ENCODE results near the gene CD83. TPM values are rescaled to one million over a fixed set of nuclear protein-coding genes. Genes with fewer than 3 reads are reported as not detected.

Gene CD83
- total RNA-seq, 2 experiments from 2014 or later: 5.5 to 6.4 TPM

GRCh38 chr6:14081126-14081525 is 36.4 kb upstream of the CD83 start:
- H3K36me3 Mint-ChIP-seq (ENCODE audit: low read depth): no peaks in the 10 kb centered on the region
- no peak overlapping the region for H3K4me3 Mint-ChIP-seq
- ChIA-PET POLR2A (interaction anchor here (1.0 kb wide), 1 partner anchor 21 kb away, joined by 3 read pairs; no protein-coding TSS in a partner anchor), CTCF (no interaction called here)
- H3K27me3 Mint-ChIP-seq: no peaks in the 10 kb centered on the region
- H3K4me1 Mint-ChIP-seq: peaks cover 20% of the 10 kb centered on the region
- no peak overlapping the region for H3K27ac Mint-ChIP-seq
- no peak for DNase-seq
- H3K9me3 Mint-ChIP-seq: no peaks in the 10 kb centered on the region

DNA sequence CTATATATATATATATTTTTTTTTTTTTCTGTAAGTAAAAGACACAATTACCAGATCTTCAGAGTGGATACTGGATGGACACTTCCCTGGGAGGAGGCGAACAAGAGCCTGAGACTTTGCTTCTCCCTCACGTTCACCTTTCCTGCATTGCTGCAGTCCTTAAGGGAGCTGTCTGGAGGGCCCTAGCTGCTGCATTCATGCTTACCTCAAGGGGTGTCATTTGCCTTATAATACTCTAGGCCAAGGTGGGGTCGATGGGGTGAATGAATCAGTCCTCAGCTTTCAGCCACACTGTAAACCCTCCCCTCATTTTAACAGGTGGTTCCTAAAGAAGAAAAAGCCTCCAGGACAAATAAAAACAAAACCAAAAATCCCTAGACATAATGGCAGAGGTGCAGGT is 34.8 kb upstream of the CD83 start:
- H3K27me3 Mint-ChIP-seq: peaks cover 1% of the 10 kb centered on the region
- H3K36me3 Mint-ChIP-seq (ENCODE audit: low read depth): no peaks in the 10 kb centered on the region
- POLR2A ChIA-PET: no interaction called here
- H3K27ac Mint-ChIP-seq: no peak overlapping the region
- CTCF ChIA-PET: interaction anchor here (0.7 kb wide), 1 partner anchor 14 kb away, joined by 3 read pairs; no protein-coding TSS in a partner anchor
- peaks cover 6% of the 10 kb centered on the region for H3K4me1 Mint-ChIP-seq
- DNase-seq: no peak
- H3K4me3 Mint-ChIP-seq: no peak overlapping the region
- no peaks in the 10 kb centered on the region for H3K9me3 Mint-ChIP-seq

DNA sequence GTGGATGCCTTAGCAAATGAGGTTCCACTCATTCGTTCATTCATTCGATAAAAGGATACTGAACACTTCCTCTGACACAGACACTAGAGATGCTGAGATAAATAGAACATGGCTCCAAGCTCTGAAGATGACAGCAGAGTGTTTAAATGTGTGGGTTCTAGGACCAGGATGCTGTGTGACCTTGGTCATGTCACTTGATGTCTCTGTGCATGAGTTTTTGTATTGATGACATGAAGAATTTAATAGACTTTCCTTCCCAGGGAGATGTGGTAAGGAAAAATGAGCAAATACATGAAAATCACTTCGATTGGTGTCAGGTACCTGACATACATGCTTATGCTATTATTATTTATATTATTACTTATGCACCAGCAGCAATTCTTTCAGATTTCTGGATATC is 34.3 kb upstream of the CD83 start:
- H3K4me1 Mint-ChIP-seq: peaks cover 2% of the 10 kb centered on the region
- POLR2A ChIA-PET: no interaction called here
- CTCF ChIA-PET: no interaction called here

DNA sequence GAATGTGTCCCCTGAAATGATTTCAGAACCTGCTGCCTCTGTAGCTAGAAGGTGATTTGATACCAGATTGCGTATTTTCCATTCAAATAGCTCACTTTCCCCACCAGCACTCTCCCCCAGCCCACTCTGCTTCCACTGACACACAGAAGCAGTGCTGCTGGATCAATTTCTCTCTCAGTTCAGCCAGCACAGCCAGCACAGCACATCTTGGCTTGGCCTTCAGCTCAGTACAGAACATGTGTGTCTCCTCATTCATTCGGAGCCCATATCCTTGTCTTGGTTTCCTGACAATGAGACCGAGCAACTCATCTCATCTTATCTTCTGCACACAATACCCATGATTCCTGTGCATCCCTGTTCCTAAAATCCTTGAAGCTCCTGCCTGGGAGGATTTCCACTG is 33.8 kb upstream of the CD83 start:
- Mint-ChIP-seq H3K4me1 (peaks cover 5% of the 10 kb centered on the region), H3K27ac (no peak overlapping the region), H3K9me3 (no peaks in the 10 kb centered on the region), H3K4me3 (no peak overlapping the region), H3K27me3 (peaks cover 9% of the 10 kb centered on the region), H3K36me3 (ENCODE audit: low read depth) (no peaks in the 10 kb centered on the region)
- no peak for DNase-seq
- POLR2A ChIA-PET: no interaction called here
- CTCF ChIA-PET: no interaction called here

More for the DNA sequence above, 34.3 kb upstream of the CD83 start:
- Mint-ChIP-seq H3K36me3 (ENCODE audit: low read depth) (no peaks in the 10 kb centered on the region), H3K9me3 (no peaks in the 10 kb centered on the region), H3K27ac (no peak overlapping the region), H3K4me3 (no peak overlapping the region), H3K27me3 (peaks cover 4% of the 10 kb centered on the region)
- DNase-seq: no peak

GRCh38 chr6:14084388-14084787 is 33.2 kb upstream of the CD83 start:
- H3K27me3 Mint-ChIP-seq: peaks cover 9% of the 10 kb centered on the region
- no peak overlapping the region for H3K27ac Mint-ChIP-seq
- no peaks in the 10 kb centered on the region for H3K36me3 Mint-ChIP-seq (ENCODE audit: low read depth)
- CTCF ChIA-PET: no interaction called here
- H3K4me3 Mint-ChIP-seq: no peak overlapping the region
- DNase-seq: no peak
- POLR2A ChIA-PET: no interaction called here
- H3K4me1 Mint-ChIP-seq: peaks cover 6% of the 10 kb centered on the region
- no peaks in the 10 kb centered on the region for H3K9me3 Mint-ChIP-seq

DNA sequence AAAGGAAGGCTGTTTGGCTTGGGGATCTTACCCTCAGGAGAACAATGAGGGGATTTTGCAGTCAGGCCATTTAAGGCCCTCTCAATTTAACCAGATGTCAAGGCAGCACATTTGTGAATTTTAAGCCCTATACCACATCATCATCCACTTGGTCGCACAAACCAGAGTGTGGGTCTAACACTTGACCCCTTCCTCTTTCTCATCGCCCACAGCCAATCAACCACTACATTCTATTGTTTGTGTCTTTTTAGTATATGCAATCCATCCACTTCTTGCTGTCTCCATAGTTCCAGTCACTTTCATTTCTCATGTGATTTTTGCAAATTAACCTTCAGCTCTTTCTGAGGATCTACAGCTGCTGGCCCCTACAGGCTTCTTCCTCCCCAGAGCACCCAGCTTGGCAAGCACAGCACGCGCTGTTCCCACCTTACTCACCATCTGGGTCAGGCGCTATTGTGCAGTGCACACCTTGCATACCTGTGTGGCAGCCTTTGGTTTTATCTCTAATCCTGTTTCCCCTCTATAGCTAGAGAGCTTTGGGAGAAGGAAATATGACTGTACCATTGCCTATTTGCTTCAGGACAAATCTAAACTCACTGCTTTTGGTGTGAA is 32.3 kb upstream of the CD83 start:
- H3K27ac Mint-ChIP-seq: no peak overlapping the region
- DNase-seq: no peak
- peaks cover 9% of the 10 kb centered on the region for H3K27me3 Mint-ChIP-seq
- H3K36me3 Mint-ChIP-seq (ENCODE audit: low read depth): no peaks in the 10 kb centered on the region
- H3K4me3 Mint-ChIP-seq: no peak overlapping the region
- H3K9me3 Mint-ChIP-seq: no peaks in the 10 kb centered on the region
- H3K4me1 Mint-ChIP-seq: peaks cover 8% of the 10 kb centered on the region
- CTCF ChIA-PET: no interaction called here
- POLR2A ChIA-PET: no interaction called here

DNA sequence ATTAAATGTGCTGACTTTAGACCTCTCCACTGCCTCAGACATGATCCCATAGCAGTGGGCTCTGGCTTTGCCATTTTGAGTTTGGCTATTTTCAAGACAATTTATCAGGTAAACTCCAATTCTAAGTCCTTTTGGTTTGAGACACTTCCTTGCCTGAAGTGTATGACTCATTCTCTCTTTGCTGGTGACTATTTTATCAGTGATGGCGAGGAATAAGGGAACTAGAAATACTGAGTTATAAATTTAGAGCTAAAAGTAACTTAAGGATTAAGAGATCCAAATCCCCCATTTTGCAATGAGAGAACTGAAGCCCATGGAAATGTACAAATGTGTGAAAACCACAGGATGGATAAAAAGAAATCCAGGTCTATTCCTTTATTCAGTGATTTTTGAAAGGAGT is 30.9 kb upstream of the CD83 start:
- ChIA-PET CTCF (no interaction called here), POLR2A (no interaction called here)
- DNase-seq: no peak
- H3K27ac Mint-ChIP-seq: no peak overlapping the region
- H3K4me3 Mint-ChIP-seq: no peak overlapping the region
- H3K27me3 Mint-ChIP-seq: peaks cover 9% of the 10 kb centered on the region
- peaks cover 8% of the 10 kb centered on the region for H3K4me1 Mint-ChIP-seq
- H3K36me3 Mint-ChIP-seq (ENCODE audit: low read depth): no peaks in the 10 kb centered on the region
- H3K9me3 Mint-ChIP-seq: no peaks in the 10 kb centered on the region

DNA sequence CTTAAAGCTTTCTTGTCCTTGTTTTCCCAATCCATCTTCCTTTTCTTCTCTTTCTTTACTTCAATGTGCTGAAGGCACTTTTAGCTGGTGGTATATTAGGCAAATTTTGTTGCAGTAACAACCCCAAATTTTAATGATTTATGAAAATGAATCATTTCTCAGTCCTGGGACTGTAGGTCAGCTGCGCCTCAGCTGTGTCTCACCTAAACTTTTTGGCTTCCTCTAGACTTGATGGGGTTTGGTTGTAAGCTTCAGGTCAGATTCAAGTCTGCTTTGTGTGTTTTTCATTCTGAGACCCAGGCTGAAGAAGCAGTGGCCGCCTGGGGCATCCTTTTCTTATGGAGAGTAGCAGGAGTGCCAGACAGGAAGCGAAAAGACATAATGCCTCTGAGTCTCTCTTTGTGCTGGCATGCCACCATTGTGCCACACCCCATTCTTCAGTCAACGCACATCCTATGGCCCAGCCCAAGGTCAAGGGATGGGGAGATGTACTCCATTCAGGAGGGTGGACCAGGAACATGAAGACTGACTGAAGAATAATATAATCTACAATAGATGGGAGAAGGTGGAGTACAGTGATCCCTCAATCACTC is 28.9 kb upstream of the CD83 start:
- H3K27ac Mint-ChIP-seq: no peak overlapping the region
- no peaks in the 10 kb centered on the region for H3K9me3 Mint-ChIP-seq
- no peaks in the 10 kb centered on the region for H3K36me3 Mint-ChIP-seq (ENCODE audit: low read depth)
- no peak for DNase-seq
- ChIA-PET POLR2A (interaction anchor here (1.0 to 1.1 kb wide), 2 partner anchors 11 to 14 kb away, joined by 3 read pairs; no protein-coding TSS in a partner anchor), CTCF (interaction anchor here (1.2 kb wide), 1 partner anchor 22 kb away, joined by 3 read pairs; no protein-coding TSS in a partner anchor)
- H3K27me3 Mint-ChIP-seq: peaks cover 9% of the 10 kb centered on the region
- no peak overlapping the region for H3K4me3 Mint-ChIP-seq
- peaks cover 8% of the 10 kb centered on the region for H3K4me1 Mint-ChIP-seq

DNA sequence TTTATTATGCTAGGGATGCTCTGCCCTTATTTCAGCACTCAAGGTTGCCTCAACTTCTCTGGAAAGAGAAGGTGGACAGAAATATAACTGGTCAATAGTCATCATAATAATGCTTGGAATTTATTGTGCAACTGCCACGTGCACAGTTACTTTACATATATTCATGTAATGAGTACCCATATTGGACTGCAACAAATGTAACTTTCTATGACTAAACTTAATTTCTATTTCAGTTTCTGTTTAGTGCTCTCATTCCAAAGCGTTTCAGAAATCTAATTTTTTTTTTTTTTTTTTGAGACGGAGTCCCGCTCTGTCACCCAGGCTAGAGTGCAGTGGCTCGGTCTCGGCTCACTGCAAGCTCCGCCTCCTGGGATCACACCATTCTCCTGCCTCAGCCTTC is 28.3 kb upstream of the CD83 start:
- no peak overlapping the region for H3K27ac Mint-ChIP-seq
- H3K4me3 Mint-ChIP-seq: no peak overlapping the region
- H3K4me1 Mint-ChIP-seq: peaks cover 10% of the 10 kb centered on the region
- H3K9me3 Mint-ChIP-seq: no peaks in the 10 kb centered on the region
- no peak for DNase-seq
- CTCF ChIA-PET: no interaction called here
- POLR2A ChIA-PET: interaction anchor here (1.0 kb wide), 1 partner anchor 12 kb away, joined by 3 read pairs; no protein-coding TSS in a partner anchor
- no peaks in the 10 kb centered on the region for H3K36me3 Mint-ChIP-seq (ENCODE audit: low read depth)
- peaks cover 9% of the 10 kb centered on the region for H3K27me3 Mint-ChIP-seq

DNA sequence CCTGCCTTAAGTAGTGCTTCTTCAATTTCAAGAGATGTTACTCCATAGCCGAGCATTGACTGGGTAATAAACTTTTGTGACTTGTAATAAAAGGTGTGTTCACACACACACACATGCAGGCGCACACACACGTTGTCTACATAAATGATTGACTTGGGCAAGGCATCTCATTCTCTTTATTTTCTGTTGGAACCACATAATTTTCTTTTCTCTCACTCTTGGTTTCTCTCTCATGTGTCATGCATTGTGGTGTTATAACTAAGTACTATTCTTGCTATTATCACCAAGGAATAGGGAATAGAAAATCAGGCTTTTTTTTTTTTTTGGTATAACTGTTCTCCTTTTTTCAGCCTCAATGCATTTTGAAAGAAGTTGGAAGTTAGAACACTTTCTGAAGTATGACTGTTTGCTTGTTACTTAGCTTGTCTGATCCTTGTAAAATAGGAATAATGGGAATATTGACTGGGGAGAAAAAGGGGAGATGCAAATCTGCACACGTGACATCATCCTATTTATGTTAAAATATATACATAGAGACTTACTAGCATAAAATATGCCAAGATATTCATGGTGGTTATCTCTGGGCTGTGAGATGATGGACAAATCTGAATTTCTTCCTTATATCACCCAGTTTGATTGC is 26.1 kb upstream of the CD83 start:
- Mint-ChIP-seq H3K27ac (no peak overlapping the region), H3K4me3 (no peak overlapping the region), H3K4me1 (peaks cover 11% of the 10 kb centered on the region), H3K27me3 (peaks cover 9% of the 10 kb centered on the region), H3K9me3 (no peaks in the 10 kb centered on the region), H3K36me3 (ENCODE audit: low read depth) (no peaks in the 10 kb centered on the region)
- POLR2A ChIA-PET: no interaction called here
- CTCF ChIA-PET: interaction anchor here (0.7 kb wide), 1 partner anchor 467 kb away, joined by 4 read pairs; no protein-coding TSS in a partner anchor
- no peak for DNase-seq

- no peak overlapping the region for H3K27ac Mint-ChIP-seq
- no peak for DNase-seq
- H3K36me3 Mint-ChIP-seq (ENCODE audit: low read depth): no peaks in the 10 kb centered on the region
- ChIA-PET CTCF (no interaction called here), POLR2A (no interaction called here)
- no peak overlapping the region for H3K4me3 Mint-ChIP-seq
- H3K9me3 Mint-ChIP-seq: no peaks in the 10 kb centered on the region
- H3K27me3 Mint-ChIP-seq: peaks cover 8% of the 10 kb centered on the region
- H3K4me1 Mint-ChIP-seq: peaks cover 11% of the 10 kb centered on the region
Measured at GRCh38 chr6:14092316-14092715, 25.3 kb upstream of the CD83 start.

DNA sequence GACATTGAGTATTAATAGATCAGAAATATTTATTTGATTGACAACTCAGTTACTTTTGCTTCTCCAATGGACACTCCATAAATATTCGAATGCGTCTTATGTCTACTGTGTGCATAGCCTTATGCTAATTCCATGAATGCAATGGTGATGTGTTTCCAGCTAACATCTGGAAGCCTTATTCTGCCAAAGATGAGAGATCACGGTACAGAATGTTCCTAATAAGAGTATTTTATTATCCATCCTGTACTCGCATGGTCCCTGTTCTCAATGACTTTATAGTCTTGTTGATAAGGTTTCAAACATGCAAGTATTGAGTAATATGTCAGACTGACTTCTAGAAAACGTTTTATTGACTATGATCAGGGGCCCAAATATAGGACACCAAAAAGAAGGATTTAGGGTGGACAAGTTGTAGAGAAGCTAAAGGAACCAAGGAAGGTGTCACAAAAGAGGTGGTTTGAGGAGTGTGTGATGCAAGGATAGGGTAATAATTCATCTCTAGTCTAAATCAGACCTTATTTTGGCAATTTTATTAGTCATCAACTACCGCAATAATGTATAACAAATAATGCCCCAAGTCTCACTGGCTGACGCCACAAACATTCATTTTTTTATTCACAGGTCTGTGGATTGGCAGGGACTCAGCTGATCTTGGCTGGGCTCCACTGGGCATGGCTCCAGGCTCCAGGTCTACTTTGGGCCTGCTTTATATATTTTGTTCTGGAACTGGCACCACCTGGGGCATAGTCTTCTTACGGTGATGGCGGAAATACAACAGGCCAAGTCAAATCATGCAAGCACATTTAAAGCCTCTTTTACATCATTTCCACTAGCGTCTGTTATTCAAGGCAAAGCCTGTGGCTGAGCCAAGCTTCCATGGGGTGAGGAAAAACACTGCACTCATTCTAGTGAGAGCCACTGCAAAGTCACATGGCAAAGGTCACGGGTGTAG is 24.5 kb upstream of the CD83 start:
- POLR2A ChIA-PET: no interaction called here
- H3K9me3 Mint-ChIP-seq: no peaks in the 10 kb centered on the region
- DNase-seq: no peak
- H3K36me3 Mint-ChIP-seq (ENCODE audit: low read depth): no peaks in the 10 kb centered on the region
- peaks cover 11% of the 10 kb centered on the region for H3K4me1 Mint-ChIP-seq
- CTCF ChIA-PET: no interaction called here
- peaks cover 6% of the 10 kb centered on the region for H3K27me3 Mint-ChIP-seq
- H3K4me3 Mint-ChIP-seq: no peak overlapping the region
- no peak overlapping the region for H3K27ac Mint-ChIP-seq

DNA sequence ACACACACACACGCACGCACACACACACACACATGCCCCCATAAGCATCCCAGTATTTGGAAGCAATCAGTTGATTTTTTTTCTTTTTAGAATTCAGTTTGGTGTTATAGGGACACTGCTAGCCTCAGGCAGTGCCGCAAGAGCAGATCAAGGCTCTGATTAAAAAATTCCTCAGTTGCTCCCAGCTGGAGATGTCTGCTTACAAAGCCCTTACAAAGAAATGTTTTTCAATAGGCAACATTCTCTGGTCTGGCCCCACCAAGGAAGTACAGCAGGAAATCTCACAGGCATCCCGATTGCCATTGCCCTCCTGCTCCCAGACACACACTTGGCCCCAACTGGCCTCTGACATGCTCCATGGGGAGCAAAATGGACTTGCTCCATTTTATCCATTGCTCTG is 22.9 kb upstream of the CD83 start:
- ChIA-PET CTCF (no interaction called here), POLR2A (no interaction called here)
- H3K27me3 Mint-ChIP-seq: no peaks in the 10 kb centered on the region
- no peaks in the 10 kb centered on the region for H3K9me3 Mint-ChIP-seq
- H3K4me1 Mint-ChIP-seq: peaks cover 5% of the 10 kb centered on the region
- DNase-seq: no peak
- no peak overlapping the region for H3K27ac Mint-ChIP-seq
- no peaks in the 10 kb centered on the region for H3K36me3 Mint-ChIP-seq (ENCODE audit: low read depth)
- no peak overlapping the region for H3K4me3 Mint-ChIP-seq

Data from activated CD4-positive, alpha-beta memory T cell treated with anti-CD3 and anti-CD28 coated beads, Interleukin-2, amount 10 ng/mL, durations not matched to agents 7 days and 5 days (primary cell).